Activated CD8-positive, alpha-beta T cell treated with anti-CD3 and anti-CD28 coated beads for 36 hours (primary cell): ENCODE results near the gene SCFD2. TPM values are rescaled to one million over a fixed set of nuclear protein-coding genes. Genes with fewer than 3 reads are reported as not detected.
"Not testable (repeated sequence)": the region's sequence is repeated elsewhere in the genome, so short reads cannot be mapped to it uniquely, and the experiment has no call there.

Experiments
- ATAC-seq: fragments of 200-7000 bp; cut with Tn5 transposase; one replicate; pipeline ENCODE4 v1.10.0; 2021; ENCODE audit warnings: mild to moderate bottlenecking, moderate library complexity
- CTCF ChIA-PET: fragments of 350-600 bp; sonication (Branson Sonifier 250); formaldehyde crosslinking; loops from one replicate; lab custom pipeline; 2021; ENCODE audit warnings: antibody characterized with exemption; lab: Charles Lee
- POLR2A ChIA-PET: fragments of 350-600 bp; sonication (Branson Sonifier 250); formaldehyde crosslinking; loops from one replicate; lab custom pipeline; 2021; ENCODE audit warnings: antibody characterized with exemption; lab: Charles Lee
- DNase-seq: peaks from one replicate; pipeline ENCODE4 v3.0.0-alpha.2; 2020
- H3K27ac Mint-ChIP-seq: one replicate; pipeline ENCODE4 v1.8.0; 2021; ENCODE audit warnings: mild to moderate bottlenecking, mixed read lengths
- H3K27me3 Mint-ChIP-seq: one replicate; pipeline ENCODE4 v1.8.0; 2021; ENCODE audit warnings: mixed read lengths
- H3K36me3 Mint-ChIP-seq: one replicate; pipeline ENCODE4 v1.8.0; 2021; ENCODE audit warnings: low read depth, mixed read lengths
- H3K4me1 Mint-ChIP-seq: one replicate; pipeline ENCODE4 v1.8.0; 2021; ENCODE audit warnings: low read depth, mixed read lengths
- H3K4me3 Mint-ChIP-seq: one replicate; pipeline ENCODE4 v1.8.0; 2021; ENCODE audit warnings: mild to moderate bottlenecking, moderate library complexity, mixed read lengths
- H3K9me3 Mint-ChIP-seq: one replicate; pipeline ENCODE4 v1.8.0; 2021; ENCODE audit warnings: mixed read lengths
- intact Hi-C: fragments of 100-400 bp; cut with micrococcal nuclease; formaldehyde crosslinking; loops from one replicate; pipeline ENCODE4 v1.10.0; 2022
- total RNA-seq, 2 experiments: library from RNA; stranded (reverse); gene quantifications; one replicate each; pipeline ENCODE4 v1.2.3, GENCODE V29; 2021
- TF ChIP-seq, protein P1 (sequence below): fragments of 200-600 bp; IDR thresholded peaks from one replicate; pipeline ENCODE4 v1.8.0; 2022; ENCODE audit warnings: antibody characterized with exemption, mild to moderate bottlenecking

Gene SCFD2
- total RNA-seq, 2 experiments from 2014 or later, result 21.4 to 22.1 TPM

DNA sequence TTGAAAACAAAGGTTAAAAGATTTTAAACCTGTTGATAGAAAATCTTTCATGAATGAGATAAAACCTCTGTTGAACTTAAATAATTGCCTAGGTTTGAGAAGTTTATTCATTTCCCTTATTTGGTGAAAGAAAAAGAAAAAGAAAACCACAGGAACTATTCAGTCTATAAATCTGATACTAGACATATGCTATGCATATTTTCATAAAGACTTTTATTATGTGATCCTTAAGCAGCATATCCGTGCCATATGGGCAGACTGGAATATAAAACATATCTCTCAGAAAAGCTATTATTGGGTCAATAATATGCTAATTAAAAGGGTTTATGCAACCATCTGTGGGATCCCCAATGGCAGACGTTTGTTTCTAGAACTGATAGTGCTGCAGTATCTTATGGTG is 325.0 kb downstream of the SCFD2 start:
- H3K4me3 Mint-ChIP-seq, result no peak overlapping the region
- DNase-seq (no peak), ATAC-seq (no peak)
- ChIA-PET CTCF (no interaction called here), POLR2A (no interaction called here)
- H3K9me3 Mint-ChIP-seq, result peaks cover 4% of the 10 kb centered on the region
- H3K4me1 Mint-ChIP-seq, result peaks cover 3% of the 10 kb centered on the region
- no peak overlapping the region for H3K27ac Mint-ChIP-seq
- intact Hi-C loops, result no loop called here
- no peaks in the 10 kb centered on the region for H3K27me3 Mint-ChIP-seq
- TF ChIP-seq, protein P1, sequence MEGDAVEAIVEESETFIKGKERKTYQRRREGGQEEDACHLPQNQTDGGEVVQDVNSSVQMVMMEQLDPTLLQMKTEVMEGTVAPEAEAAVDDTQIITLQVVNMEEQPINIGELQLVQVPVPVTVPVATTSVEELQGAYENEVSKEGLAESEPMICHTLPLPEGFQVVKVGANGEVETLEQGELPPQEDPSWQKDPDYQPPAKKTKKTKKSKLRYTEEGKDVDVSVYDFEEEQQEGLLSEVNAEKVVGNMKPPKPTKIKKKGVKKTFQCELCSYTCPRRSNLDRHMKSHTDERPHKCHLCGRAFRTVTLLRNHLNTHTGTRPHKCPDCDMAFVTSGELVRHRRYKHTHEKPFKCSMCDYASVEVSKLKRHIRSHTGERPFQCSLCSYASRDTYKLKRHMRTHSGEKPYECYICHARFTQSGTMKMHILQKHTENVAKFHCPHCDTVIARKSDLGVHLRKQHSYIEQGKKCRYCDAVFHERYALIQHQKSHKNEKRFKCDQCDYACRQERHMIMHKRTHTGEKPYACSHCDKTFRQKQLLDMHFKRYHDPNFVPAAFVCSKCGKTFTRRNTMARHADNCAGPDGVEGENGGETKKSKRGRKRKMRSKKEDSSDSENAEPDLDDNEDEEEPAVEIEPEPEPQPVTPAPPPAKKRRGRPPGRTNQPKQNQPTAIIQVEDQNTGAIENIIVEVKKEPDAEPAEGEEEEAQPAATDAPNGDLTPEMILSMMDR, result no peak
- H3K36me3 Mint-ChIP-seq, result peaks cover 10% of the 10 kb centered on the region

DNA sequence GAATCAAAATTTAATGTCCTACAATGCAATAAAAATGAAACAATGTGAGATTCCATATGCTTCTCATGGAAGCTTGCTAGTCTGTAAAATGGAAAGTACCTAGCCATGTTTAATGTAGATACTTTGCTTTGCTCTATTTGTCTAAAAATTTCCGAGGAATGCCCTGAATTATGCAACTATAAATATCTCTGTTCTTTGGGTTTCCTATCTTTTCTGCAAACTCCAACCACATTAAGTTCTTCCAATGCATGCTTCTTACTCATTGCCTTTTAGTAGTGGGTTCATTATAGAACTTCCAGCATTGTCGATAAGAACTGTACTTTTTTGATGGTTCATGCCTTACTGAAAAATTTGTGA is 325.4 kb downstream of the SCFD2 start:
- Mint-ChIP-seq H3K36me3 (peaks cover 13% of the 10 kb centered on the region), H3K4me3 (no peak overlapping the region), H3K4me1 (peaks cover 3% of the 10 kb centered on the region), H3K27me3 (no peaks in the 10 kb centered on the region), H3K9me3 (peaks cover 7% of the 10 kb centered on the region), H3K27ac (no peak overlapping the region)
- POLR2A ChIA-PET, result interaction anchor here (0.6 kb wide), 1 partner anchor 31 kb away, joined by 3 read pairs; no protein-coding TSS in a partner anchor
- ATAC-seq, result no peak
- CTCF ChIA-PET, result interaction anchor here (1.1 kb wide), 1 partner anchor 25 kb away, joined by 3 read pairs; no protein-coding TSS in a partner anchor
- DNase-seq, result no peak
- TF ChIP-seq, protein P1, result no peak
- intact Hi-C loops, result no loop called here

DNA sequence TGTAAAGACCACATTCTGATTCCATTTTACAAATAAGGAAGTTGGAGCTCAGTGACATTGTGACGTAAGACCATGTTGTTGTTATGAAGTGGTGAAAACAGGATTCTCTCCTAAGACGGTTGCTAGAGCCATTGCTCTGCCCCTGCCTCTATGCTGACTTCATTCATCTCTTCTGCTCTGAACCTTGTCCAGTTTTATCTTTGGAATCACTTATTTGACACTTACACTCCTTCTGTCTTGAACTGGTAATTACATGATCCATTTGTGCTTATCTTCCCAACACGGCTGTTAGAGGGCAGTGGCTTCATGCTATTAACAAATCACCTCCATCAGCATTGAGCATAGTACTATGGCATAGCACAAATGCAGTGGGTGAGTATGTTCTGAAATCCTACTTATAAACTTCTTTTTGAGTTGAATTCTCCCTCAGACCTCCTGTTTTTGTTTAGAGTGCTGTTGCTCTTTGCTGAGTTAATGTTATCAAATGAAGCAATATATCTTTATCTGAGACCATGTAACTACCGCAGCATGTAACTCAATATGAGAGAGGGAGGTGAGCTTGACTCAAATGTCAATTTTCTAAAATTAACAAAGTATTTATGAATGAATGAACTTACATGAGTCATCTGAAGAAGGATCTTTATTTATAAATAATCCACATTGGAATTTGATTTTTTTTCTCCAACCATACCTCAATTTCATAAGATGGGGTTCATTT is 326.0 kb downstream of the SCFD2 start:
- ChIA-PET CTCF (interaction anchor here (1.1 kb wide), 1 partner anchor 25 kb away, joined by 3 read pairs; no protein-coding TSS in a partner anchor), POLR2A (interaction anchor here (0.6 kb wide), 1 partner anchor 30 kb away, joined by 3 read pairs; no protein-coding TSS in a partner anchor)
- no peak overlapping the region for H3K4me3 Mint-ChIP-seq
- no peak overlapping the region for H3K27ac Mint-ChIP-seq
- H3K36me3 Mint-ChIP-seq, result peaks cover 17% of the 10 kb centered on the region
- DNase-seq (no peak), ATAC-seq (no peak)
- no peaks in the 10 kb centered on the region for H3K27me3 Mint-ChIP-seq
- TF ChIP-seq, protein P1, result no peak
- H3K9me3 Mint-ChIP-seq, result peaks cover 10% of the 10 kb centered on the region
- peaks cover 3% of the 10 kb centered on the region for H3K4me1 Mint-ChIP-seq
- intact Hi-C loops, result no loop called here

DNA sequence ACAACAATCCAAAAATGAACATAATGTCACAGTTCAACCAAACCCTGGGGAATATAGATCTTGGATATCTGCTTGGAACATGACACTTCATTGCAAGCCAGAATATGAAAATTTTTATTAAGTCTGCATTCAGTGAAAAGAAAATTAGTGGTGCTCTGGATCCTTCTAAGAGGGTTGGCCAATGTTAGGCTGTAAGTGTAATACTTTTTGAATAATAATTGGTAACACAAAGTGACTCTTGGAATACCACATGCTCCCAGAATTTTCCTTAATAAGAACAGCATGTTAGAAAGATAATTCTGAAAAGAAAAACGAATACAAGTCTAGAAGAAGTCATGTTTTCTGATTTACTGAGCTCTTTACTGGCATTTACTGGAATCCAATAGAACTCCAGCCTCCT is 328.0 kb downstream of the SCFD2 start:
- Mint-ChIP-seq H3K4me1 (peaks cover 11% of the 10 kb centered on the region), H3K36me3 (peaks cover 33% of the 10 kb centered on the region), H3K4me3 (no peak overlapping the region), H3K9me3 (peaks cover 24% of the 10 kb centered on the region), H3K27me3 (no peaks in the 10 kb centered on the region), H3K27ac (no peak overlapping the region)
- DNase-seq (no peak), ATAC-seq (no peak)
- TF ChIP-seq, protein P1, result no peak
- intact Hi-C loops, result no loop called here
- POLR2A ChIA-PET, result no interaction called here
- CTCF ChIA-PET, result no interaction called here

DNA sequence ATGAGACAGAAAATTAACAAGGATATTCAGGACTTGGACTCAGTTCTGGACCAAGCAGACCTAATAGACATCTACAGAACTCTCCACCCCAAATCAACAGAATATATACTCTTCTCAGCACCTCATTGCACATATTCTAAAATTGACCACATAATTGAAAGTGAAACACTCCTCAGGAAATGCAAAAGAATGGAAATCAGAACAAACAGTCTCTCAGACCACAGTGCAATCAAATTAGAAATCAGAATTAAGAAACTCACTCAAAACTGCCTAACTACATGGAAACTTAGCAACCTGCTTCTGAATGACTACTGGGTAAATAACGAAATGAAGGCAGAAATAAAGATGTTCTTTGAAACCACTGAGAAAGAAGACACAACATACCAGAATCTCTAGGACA is 333.0 kb downstream of the SCFD2 start:
- not testable (repeated sequence) for ATAC-seq

More for the DNA sequence above, 333.0 kb downstream of the SCFD2 start:
- H3K27ac Mint-ChIP-seq, CTCF ChIA-PET, H3K4me3 Mint-ChIP-seq, POLR2A ChIA-PET, intact Hi-C loops, DNase-seq, H3K27me3 Mint-ChIP-seq: not testable (repeated sequence)
- Mint-ChIP-seq H3K4me1 (peaks cover 14% of the 10 kb centered on the region), H3K9me3 (peaks cover 28% of the 10 kb centered on the region), H3K36me3 (peaks cover 40% of the 10 kb centered on the region)
